GM23248 (cell line): ENCODE measurements around the gene PCBP3.

Experiments
- EZH2 ChIP-seq: fragments of 200-600 bp; sonication (generic); IDR thresholded peaks from 2 replicates; pipeline ENCODE4 v1.6.1; 2018; ENCODE audit warnings: antibody characterized with exemption, mild to moderate bottlenecking; ENCODE audit not compliant: insufficient read depth, poor library complexity, severe bottlenecking
- EZH2phosphoT487 ChIP-seq: fragments of 200-600 bp; sonication (generic); IDR thresholded peaks from 2 replicates; pipeline ENCODE4 v1.6.1; 2018; ENCODE audit warnings: antibody characterized with exemption, moderate library complexity, mild to moderate bottlenecking, low read depth; ENCODE audit not compliant: insufficient read depth

GRCh38 chr21:45741691-45742090 lies 98.2 kb downstream of the PCBP3 start:
- no peak for TF ChIP-seq EZH2
- no peak for TF ChIP-seq EZH2phosphoT487
